ENCODE data around the gene RNF128. TPM values are rescaled to one million over a fixed set of nuclear protein-coding genes. Genes with fewer than 3 reads are reported as not detected.
"Not testable (repeated sequence)": the region's sequence is repeated elsewhere in the genome, so short reads cannot be mapped to it uniquely, and the experiment has no call there.

Gene RNF128
- total and polyA plus RNA-seq, 8 donors = 0.86 to 20.8 (median 1.6) TPM

DNA sequence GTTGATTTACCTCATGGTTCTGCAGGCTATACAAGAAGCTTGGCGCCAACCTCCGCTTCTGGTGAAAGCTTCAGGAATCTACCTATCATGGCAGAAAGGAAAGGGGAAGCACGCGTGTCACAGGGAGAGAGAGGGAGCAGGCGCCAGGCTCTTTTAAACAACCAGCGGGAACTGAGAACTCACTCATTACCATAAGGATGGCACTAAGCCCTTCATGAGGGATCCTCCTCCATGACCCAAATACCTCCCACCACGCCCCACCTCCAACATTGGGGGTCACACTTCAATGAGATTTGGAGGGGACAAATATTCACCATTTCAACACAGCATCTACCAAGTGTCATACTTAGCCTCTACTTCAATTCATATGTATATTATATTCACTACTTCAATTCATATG is 57.2 kb downstream of the RNF128 start:
- no peak for TF ChIP-seq CTCF (IDR thresholded peaks at IDR 0.05)
- no peaks in the 10 kb centered on the region for H3K4me1 ChIP-seq
- no peak overlapping the region for H3K4me3 ChIP-seq
- ATAC-seq = no peak
- DNase-seq = no peak
- H3K27ac ChIP-seq = no peak overlapping the region
- H3K36me3 ChIP-seq = no peaks in the 10 kb centered on the region
- no peaks in the 10 kb centered on the region for H3K9me3 ChIP-seq
- H3K27me3 ChIP-seq = peaks cover 0 to 14% of the 10 kb centered on the region in 2 donors
- intact Hi-C loops (cut with DNase I) = no loop called here

GRCh38 chrX:106791495-106791894 is 65.0 kb downstream of the RNF128 start:
- Histone ChIP-seq H3K36me3 (no peaks in the 10 kb centered on the region), H3K27ac (no peak overlapping the region), H3K4me1 (no peaks in the 10 kb centered on the region), H3K4me3 (no peak overlapping the region), H3K27me3 (peaks cover 0 to 13% of the 10 kb centered on the region in 2 donors), H3K9me3 (no peaks in the 10 kb centered on the region)
- ATAC-seq = no peak
- intact Hi-C loops (cut with DNase I) = no loop called here
- peak in 1 of 4 donors; percentile 7 for DNase-seq
- peak in 1 of 2 donors; percentile 32 for TF ChIP-seq CTCF (IDR thresholded peaks at IDR 0.05)

DNA sequence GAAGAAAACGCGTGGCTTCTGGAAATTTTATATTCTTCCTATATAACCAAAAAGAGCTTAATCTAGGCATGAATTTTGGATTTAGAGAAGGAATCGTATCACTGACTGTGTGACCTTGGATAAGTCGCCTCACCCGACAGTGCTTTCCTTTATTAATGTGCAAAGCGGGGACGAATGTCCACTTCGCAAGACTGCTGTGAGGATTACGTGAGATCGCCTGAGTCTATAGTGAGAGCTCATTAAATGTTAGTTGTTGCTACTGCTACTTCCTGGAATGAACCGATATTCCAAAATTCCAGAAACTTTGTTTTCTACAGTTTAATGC is 75.5 kb downstream of the RNF128 start:
- H3K4me3 ChIP-seq = peak overlapping the region; percentile 41 to 55
- peaks cover 0 to 8% of the 10 kb centered on the region in 2 donors for H3K27me3 ChIP-seq
- H3K36me3 ChIP-seq = no peaks in the 10 kb centered on the region
- TF ChIP-seq CTCF (IDR thresholded peaks at IDR 0.05) = no peak
- no peaks in the 10 kb centered on the region for H3K9me3 ChIP-seq
- no peak for DNase-seq
- intact Hi-C loops (cut with DNase I) = no loop called here
- no peaks in the 10 kb centered on the region for H3K4me1 ChIP-seq
- peak; percentile 58 for ATAC-seq
- peak overlapping the region in 1 of 2 donors; percentile 15 for H3K27ac ChIP-seq

DNA sequence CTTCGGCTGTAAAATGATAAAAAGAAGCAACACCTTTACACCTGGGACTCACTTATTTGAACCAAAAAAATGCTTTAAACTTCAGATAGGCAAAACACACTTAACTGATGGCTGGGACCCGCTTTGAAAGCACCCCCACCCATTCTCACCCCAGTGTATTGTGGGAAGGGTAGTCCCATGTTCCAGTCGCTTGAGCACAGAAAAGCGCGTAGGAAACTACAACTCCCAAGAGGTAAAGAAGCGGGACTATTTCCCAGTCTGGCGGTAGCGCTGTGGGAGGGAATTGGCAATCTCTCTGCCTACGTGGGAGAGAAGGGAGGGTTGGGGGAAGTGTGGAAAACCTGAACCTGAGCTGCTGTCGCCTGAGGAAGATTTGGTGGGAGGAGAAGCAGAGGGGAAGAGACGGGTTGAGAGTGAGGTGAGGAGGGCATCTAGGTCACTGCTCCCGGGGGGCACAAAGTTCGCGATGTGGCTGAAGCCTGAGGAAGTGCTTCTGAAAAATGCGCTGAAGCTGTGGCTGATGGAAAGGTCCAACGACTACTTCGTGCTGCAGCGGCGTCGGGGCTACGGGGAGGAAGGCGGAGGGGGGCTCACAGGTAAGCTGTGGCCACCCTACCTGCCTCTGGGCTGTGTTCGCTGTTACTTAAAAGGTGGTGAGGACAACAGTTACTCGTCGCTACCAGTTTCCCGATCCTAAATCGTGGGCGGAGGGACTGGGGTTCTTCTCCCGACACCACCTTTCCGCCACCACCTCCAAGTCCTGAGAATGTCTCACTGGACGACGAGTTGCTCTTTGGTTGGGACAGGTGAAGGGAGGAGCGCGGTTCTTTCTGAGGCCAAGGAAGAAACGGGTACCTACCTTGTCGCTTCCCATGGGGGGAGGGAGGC is 76.1 kb downstream of the RNF128 start, which contains the start of gene TBC1D8B:
TSS of gene TBC1D8B (plus strand) at position 286 of the 888 bp plus-strand sequence. CDS start at position 467, 181 bp downstream.
- peak; percentile 99 for ATAC-seq
- no peak for TF ChIP-seq CTCF (IDR thresholded peaks at IDR 0.05)
- no peaks in the 10 kb centered on the region for H3K9me3 ChIP-seq
- H3K36me3 ChIP-seq = no peaks in the 10 kb centered on the region
- H3K27ac ChIP-seq = peak within 1 kb of the TSS; percentile 41 to 50
- intact Hi-C loops (cut with DNase I) = no loop called here
- peak; percentile 43 to 92 (median 80) for DNase-seq
- peak within 1 kb of the TSS; percentile 41 to 55 for H3K4me3 ChIP-seq
- H3K27me3 ChIP-seq = peaks cover 0 to 8% of the 10 kb centered on the region in 2 donors
- no peaks in the 10 kb centered on the region for H3K4me1 ChIP-seq

GRCh38 chrX:106811131-106811910 is 84.8 kb downstream of the RNF128 start:
- Histone ChIP-seq H3K27me3 (no peaks in the 10 kb centered on the region), H3K27ac (no peak overlapping the region), H3K36me3 (no peaks in the 10 kb centered on the region), H3K4me1 (no peaks in the 10 kb centered on the region), H3K9me3 (no peaks in the 10 kb centered on the region), H3K4me3 (no peak overlapping the region)
- intact Hi-C loops (cut with DNase I) = no loop called here
- DNase-seq (no peak), ATAC-seq (peak; percentile 24)
- no peak for TF ChIP-seq CTCF (IDR thresholded peaks at IDR 0.05)

GRCh38 chrX:106812930-106813329 is 86.4 kb downstream of the RNF128 start:
- H3K36me3 ChIP-seq; H3K27ac ChIP-seq; H3K27me3 ChIP-seq; H3K9me3 ChIP-seq; H3K4me3 ChIP-seq; intact Hi-C loops (cut with DNase I); ATAC-seq; H3K4me1 ChIP-seq; DNase-seq: not testable (repeated sequence)

GRCh38 chrX:106814093-106814492 is 87.6 kb downstream of the RNF128 start:
- not testable (repeated sequence) for H3K4me3 ChIP-seq

More at GRCh38 chrX:106814093-106814492, 87.6 kb downstream of the RNF128 start:
- H3K27me3 ChIP-seq; DNase-seq; H3K27ac ChIP-seq; ATAC-seq; intact Hi-C loops (cut with DNase I); H3K36me3 ChIP-seq; H3K4me1 ChIP-seq; H3K9me3 ChIP-seq: not testable (repeated sequence)
